Fibroblast of villous mesenchyme (primary cell): Measurements from ENCODE around the gene CNTRL. TPM values are rescaled to one million over a fixed set of nuclear protein-coding genes. Genes with fewer than 3 reads are reported as not detected.
"Not testable (repeated sequence)": the region's sequence is repeated elsewhere in the genome, so short reads cannot be mapped to it uniquely, and the experiment has no call there.

ENCODE experiments used
- DNase-seq: peaks from one replicate; pipeline ENCODE4 v3.0.0-alpha.2; 2010; ENCODE audit warnings: low read depth
- H3K4me3 ChIP-seq: 2 replicates; pipeline ENCODE4 v1.5.1; 2011; ENCODE audit warnings: low read depth, mild to moderate bottlenecking, low read length
- total RNA-seq: library from RNA; depleted of rRNA; stranded (reverse); fragments of >200 nt; gene quantifications from 2 replicates; pipeline ENCODE4 v1.2.3, GENCODE V29; 2012
- TF ChIP-seq, protein P1 (sequence below): IDR thresholded peaks from 2 replicates; pipeline ENCODE4 v1.5.1; 2012; ENCODE audit warnings: low read depth, mild to moderate bottlenecking, low read length; ENCODE audit not compliant: insufficient read depth

Gene CNTRL
- total RNA-seq, 1 donor: 6.5 TPM

DNA sequence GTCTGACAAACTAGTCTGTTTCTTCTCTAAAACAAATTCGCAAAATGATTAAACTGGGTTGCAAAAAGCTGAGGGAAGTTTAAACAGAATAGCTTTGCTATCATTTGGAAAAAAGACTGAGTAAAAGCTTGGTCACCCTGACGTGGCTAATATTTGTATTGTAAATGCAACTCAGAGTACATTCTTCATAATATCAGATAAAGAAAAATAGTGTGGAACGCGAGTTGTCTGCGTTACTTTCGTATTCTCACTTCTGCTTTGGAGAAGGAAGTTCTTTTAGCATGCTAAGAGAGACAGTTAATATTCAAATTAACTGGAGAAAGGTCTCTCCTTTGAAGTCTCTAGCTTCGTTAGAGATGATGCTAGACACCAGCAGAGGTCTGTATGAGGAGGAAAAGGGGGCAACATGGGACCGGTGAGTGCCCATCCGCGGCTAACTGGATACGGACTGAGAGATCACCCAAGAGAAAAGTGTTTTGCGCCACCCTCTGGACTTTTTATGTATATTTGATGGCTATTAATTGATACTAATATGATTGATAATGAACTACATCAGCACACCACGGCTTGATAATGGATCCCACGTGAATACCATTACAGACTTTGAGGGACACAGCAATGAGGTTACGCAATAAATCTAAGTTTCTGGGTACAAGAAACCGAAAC, 2.9 kb upstream of the CNTRL start:
- peak; percentile 41 for DNase-seq
- peak overlapping the region; percentile 56 for H3K4me3 ChIP-seq
- TF ChIP-seq, protein P1, sequence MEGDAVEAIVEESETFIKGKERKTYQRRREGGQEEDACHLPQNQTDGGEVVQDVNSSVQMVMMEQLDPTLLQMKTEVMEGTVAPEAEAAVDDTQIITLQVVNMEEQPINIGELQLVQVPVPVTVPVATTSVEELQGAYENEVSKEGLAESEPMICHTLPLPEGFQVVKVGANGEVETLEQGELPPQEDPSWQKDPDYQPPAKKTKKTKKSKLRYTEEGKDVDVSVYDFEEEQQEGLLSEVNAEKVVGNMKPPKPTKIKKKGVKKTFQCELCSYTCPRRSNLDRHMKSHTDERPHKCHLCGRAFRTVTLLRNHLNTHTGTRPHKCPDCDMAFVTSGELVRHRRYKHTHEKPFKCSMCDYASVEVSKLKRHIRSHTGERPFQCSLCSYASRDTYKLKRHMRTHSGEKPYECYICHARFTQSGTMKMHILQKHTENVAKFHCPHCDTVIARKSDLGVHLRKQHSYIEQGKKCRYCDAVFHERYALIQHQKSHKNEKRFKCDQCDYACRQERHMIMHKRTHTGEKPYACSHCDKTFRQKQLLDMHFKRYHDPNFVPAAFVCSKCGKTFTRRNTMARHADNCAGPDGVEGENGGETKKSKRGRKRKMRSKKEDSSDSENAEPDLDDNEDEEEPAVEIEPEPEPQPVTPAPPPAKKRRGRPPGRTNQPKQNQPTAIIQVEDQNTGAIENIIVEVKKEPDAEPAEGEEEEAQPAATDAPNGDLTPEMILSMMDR: peak; percentile 33

DNA sequence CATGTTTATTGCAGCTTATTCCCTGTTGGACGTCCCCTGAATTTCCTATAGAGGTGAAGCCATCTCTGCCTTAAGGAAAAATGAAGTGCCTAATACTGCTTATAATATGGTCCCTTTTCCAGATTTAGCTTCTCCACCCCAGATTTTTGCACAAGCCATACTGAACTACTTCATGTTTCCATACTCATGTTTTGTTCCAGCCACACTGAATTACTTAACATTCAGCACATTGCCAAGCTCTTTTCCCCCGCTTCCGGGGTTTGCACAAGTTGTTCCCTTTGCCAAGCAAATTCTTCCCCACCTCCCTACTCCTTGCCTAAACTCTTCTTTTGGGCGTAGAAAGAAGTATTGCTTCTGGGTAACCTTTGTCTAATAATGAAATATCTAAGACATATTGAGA, 1.7 kb upstream of the CNTRL start:
- DNase-seq: peak; percentile 59
- TF ChIP-seq, protein P1: no peak
- no peak overlapping the region for H3K4me3 ChIP-seq

DNA sequence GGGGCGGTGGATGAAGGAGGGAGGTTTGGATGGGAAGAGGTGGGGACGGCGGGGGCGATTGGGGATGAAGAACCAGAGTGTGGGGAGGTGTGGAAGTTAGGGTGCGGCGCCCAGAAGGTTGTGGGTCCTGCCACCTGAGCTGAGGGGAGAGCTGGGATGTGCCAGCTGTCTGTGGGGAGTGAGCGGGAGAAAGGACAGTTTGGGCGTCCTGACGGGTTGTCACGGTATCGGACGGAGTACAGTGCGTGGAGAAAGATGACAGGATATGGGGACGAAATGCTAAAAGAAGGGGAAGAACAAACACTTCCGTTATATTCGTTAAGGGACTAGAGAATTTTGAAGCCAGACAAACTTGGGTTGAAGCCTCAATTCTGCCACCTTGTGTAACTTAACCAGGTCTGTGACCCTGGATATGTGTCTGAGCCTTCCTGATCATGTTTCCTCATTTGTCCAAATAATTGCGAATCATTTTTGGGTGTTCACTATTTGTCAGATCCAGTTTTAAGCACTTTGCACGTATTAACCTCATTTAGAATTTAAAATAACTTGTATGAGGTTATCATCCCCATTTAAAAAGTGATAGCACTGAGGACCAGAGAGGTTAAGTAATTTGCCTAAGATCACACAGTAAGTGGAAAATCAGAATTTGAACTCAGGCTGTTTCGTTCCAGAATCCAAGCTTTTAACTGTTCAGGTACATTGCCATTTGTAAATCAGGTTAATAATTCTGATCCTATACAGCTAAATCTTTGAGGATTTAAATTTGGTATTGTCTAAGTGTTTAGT, 689 bp downstream of the CNTRL start:
- DNase-seq: no peak
- TF ChIP-seq, protein P1: no peak
- peak overlapping the region; percentile 81 for H3K4me3 ChIP-seq

DNA sequence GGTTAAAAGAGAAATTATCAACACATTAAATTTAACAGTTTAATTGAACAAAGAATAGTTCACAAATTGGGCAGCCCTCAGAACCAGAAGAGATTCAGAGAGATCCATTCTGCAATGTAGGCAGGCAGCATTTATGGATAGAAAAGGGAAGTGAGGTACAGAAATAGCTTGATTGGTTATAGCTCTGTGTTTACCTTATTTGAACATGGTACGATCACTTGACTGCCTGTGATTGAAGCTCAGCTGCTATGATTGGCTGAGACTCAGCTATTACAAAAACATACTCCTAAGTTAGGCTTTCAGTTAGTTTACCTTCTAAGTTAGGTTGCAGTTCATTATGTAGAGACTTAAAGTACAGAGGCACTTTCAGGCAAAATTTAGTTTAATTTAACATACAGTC, 7.3 kb downstream of the CNTRL start:
- no peak for DNase-seq
- TF ChIP-seq, protein P1: no peak
- H3K4me3 ChIP-seq: no peak overlapping the region

DNA sequence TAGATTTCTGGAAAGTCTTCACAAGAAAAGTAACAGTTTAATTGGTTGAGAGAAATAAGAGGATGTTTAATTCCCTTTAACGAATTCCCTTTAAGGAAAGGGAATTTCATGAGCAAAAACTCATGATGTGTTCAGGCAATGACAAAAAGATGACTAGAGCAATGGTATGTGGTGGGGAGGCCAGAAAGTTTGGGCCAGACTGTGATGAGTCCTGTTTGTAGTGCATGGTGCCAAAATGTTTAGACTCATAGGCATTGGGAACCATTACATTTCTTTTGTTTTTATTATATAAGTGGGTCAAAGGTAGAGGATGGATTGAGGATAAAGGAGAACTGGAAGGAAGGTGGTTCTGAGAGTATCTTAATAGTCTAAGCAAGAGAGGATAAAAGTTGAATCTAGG, 10.9 kb downstream of the CNTRL start:
- H3K4me3 ChIP-seq: no peak overlapping the region
- DNase-seq: no peak
- TF ChIP-seq, protein P1: no peak

DNA sequence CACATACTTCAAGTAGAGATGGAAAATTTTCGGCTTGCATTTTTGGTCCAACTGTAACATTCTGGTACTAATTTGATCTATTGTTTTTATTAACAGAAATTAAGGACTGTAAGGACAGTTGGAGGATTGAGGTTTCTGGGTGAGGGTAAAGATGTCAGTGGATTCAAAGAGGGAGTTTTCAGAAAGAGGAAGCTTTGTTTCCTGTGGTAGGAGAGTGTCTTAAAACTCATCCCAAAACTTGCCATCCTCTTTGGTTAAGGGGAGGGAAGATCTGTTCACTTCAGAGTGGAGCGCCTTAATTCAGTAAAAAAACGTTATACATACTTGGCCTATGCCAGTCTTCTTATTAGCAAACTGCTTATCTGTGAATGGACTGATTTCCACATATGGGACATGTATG, 13.8 kb downstream of the CNTRL start:
- DNase-seq: no peak
- TF ChIP-seq, protein P1: no peak

DNA sequence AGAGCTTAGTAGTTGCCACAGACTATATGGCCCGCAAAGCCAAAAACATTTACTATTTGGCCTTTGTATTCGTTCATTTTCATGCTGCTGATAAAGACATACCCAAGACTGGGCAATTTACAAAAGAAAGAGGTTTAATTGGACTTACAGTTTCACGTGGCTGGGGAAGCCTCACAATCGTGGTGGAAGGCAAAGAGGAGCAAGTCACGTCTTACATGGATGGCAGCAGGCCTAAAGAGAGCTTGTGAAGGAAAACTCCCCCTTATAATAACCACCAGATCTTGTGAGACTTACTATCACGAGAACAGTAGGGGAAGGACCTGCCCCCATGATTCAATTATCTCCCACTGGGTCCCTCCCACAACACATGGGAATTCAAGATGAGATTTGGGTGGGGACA, 16.0 kb downstream of the CNTRL start:
- not testable (repeated sequence) for H3K4me3 ChIP-seq, DNase-seq

More for the DNA sequence above, 13.8 kb downstream of the CNTRL start:
- H3K4me3 ChIP-seq: no peak overlapping the region
